SU-DHL-6 (cell line): ENCODE measurements around the gene CFAP99.

Source experiments
- H2AFZ ChIP-seq: fragments of 200-600 bp; sonication (generic); 2 replicates; pipeline ENCODE4 v1.6.1; 2014; ENCODE audit warnings: low read depth, mild to moderate bottlenecking, moderate library complexity, mixed read lengths, antibody characterized with exemption, low read length; ENCODE audit not compliant: severe bottlenecking
- H3F3A ChIP-seq: fragments of 200-600 bp; shearing (Covaris generic); 2 replicates; pipeline ENCODE4 v1.6.0; 2016; ENCODE audit warnings: antibody characterized with exemption, mild to moderate bottlenecking; ENCODE audit not compliant: insufficient read depth
- H3K27ac ChIP-seq: fragments of 200-600 bp; sonication (generic); 2 replicates; pipeline ENCODE4 v1.5.1; 2016; ENCODE audit warnings: low read depth, mild to moderate bottlenecking, low read length, moderate library complexity, mixed read lengths
- H3K27me3 ChIP-seq: fragments of 200-600 bp; sonication (generic), shearing (Covaris generic); 2 replicates; pipeline ENCODE4 v1.6.0; 2014; ENCODE audit warnings: mild to moderate bottlenecking, low read length
- H3K36me3 ChIP-seq: fragments of 200-600 bp; sonication (generic); 2 replicates; pipeline ENCODE4 v1.6.1; 2014; ENCODE audit warnings: mild to moderate bottlenecking, low read length, mixed read lengths
- H3K4me2 ChIP-seq: fragments of 300-600, 200-600 bp; shearing (Covaris generic), sonication (generic); 2 replicates; pipeline ENCODE4 v1.6.0; 2014; ENCODE audit warnings: low read length, low read depth, mild to moderate bottlenecking; ENCODE audit not compliant: poor library complexity, severe bottlenecking
- H3K4me3 ChIP-seq: fragments of 200-600 bp; sonication (generic); 2 replicates; pipeline ENCODE4 v1.5.1; 2014; ENCODE audit warnings: antibody characterized with exemption, low read length, mild to moderate bottlenecking, mixed read lengths; ENCODE audit not compliant: insufficient read depth, poor library complexity, severe bottlenecking
- H3K79me2 ChIP-seq: fragments of 200-600 bp; sonication (generic); 2 replicates; pipeline ENCODE4 v1.6.1; 2014; ENCODE audit warnings: mild to moderate bottlenecking, low read length, moderate library complexity; ENCODE audit not compliant: insufficient read depth
- H3K9ac ChIP-seq: fragments of 200-600 bp; sonication (generic); 2 replicates; pipeline ENCODE4 v1.7.0; 2014; ENCODE audit warnings: mild to moderate bottlenecking, low read length
- H3K9me2 ChIP-seq: fragments of 200-600 bp; sonication (generic); replicated peaks from 2 replicates; pipeline ENCODE4 v1.6.1; 2014; ENCODE audit warnings: low read length; ENCODE audit not compliant: insufficient read depth
- H3K9me3 ChIP-seq: fragments of 200-600 bp; sonication (generic); 2 replicates; pipeline ENCODE4 v1.6.1; 2014; ENCODE audit warnings: low read length, mixed read lengths; ENCODE audit not compliant: insufficient read depth
- H4K20me1 ChIP-seq: fragments of 200-600 bp; sonication (generic); 2 replicates; pipeline ENCODE4 v1.6.1; 2014; ENCODE audit warnings: low read depth, mild to moderate bottlenecking, antibody characterized with exemption, low read length, moderate library complexity, mixed read lengths
- EZH2phosphoT487 ChIP-seq: fragments of 200-600 bp; sonication (generic), shearing (Covaris generic); conservative IDR thresholded peaks from 2 replicates; pipeline ENCODE4 v1.6.1; 2018; ENCODE audit warnings: mild to moderate bottlenecking, antibody characterized with exemption, low read length, moderate library complexity, mixed read lengths
- TF ChIP-seq, protein P1 (sequence below): fragments of 200-600 bp; sonication (generic); IDR thresholded peaks from one replicate; pipeline ENCODE4 v1.5.1; 2017; ENCODE audit warnings: antibody characterized with exemption, mild to moderate bottlenecking, low read length, moderate library complexity; ENCODE audit not compliant: insufficient read depth, poor library complexity, severe bottlenecking

CFAP99 gene

GRCh38 chr4:2424581-2424980 lies 5.8 kb downstream of the CFAP99 start:
- H3F3A ChIP-seq = no peaks in the 10 kb centered on the region
- H4K20me1 ChIP-seq = no peaks in the 10 kb centered on the region
- H3K9ac ChIP-seq = no peak overlapping the region
- no peak overlapping the region for H3K4me2 ChIP-seq
- TF ChIP-seq EZH2phosphoT487 = no peak
- no peak overlapping the region for H3K4me3 ChIP-seq
- H3K9me3 ChIP-seq = no peaks in the 10 kb centered on the region
- no peaks in the 10 kb centered on the region for H3K9me2 ChIP-seq
- no peaks in the 10 kb centered on the region for H3K27me3 ChIP-seq
- H3K79me2 ChIP-seq = no peaks in the 10 kb centered on the region
- H3K27ac ChIP-seq = no peak overlapping the region
- H2AFZ ChIP-seq = no peak overlapping the region
- H3K36me3 ChIP-seq = no peaks in the 10 kb centered on the region

DNA sequence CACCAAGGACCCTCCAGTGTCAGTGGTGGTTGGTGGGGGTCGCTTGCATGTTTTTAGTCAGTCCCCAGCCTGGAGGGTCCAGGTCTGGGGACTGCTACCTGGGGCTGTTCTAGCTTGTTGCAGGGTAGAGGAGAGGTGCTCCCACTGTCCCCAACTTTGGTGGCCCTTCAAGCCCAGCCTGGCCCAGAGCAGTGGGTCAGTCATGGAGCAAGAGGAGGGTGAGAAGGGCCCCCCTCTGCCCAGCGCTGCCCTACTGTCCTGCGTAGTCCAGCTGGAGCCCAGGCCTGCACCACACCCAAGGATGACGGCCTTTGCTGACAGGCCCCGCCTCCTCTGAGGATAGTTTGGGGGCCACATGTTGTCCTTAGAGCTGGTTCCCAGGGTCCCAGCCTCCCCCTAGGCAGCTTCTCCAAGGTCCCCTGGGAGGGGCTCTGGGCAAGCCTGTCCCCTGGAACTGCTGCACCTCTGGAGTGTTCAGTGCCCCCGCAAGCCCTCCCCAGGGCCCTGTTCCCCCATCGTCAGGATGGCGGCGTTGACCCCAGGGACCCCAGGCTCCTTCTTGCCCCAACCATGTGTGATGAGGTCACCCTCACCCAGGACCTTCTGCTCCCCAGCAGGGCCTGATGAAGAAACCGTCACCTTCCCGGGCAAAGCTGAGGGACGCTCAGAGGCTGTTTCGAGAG lies 6.8 kb downstream of the CFAP99 start:
- Histone ChIP-seq H3K9ac (no peak overlapping the region), H3K27ac (no peak overlapping the region), H2AFZ (no peak overlapping the region), H3K9me2 (no peaks in the 10 kb centered on the region), H3K4me3 (no peak overlapping the region), H4K20me1 (no peaks in the 10 kb centered on the region), H3K79me2 (no peaks in the 10 kb centered on the region), H3K27me3 (no peaks in the 10 kb centered on the region), H3K36me3 (no peaks in the 10 kb centered on the region), H3K9me3 (no peaks in the 10 kb centered on the region), H3F3A (no peaks in the 10 kb centered on the region), H3K4me2 (no peak overlapping the region)
- TF ChIP-seq EZH2phosphoT487 = no peak
- TF ChIP-seq, protein P1, sequence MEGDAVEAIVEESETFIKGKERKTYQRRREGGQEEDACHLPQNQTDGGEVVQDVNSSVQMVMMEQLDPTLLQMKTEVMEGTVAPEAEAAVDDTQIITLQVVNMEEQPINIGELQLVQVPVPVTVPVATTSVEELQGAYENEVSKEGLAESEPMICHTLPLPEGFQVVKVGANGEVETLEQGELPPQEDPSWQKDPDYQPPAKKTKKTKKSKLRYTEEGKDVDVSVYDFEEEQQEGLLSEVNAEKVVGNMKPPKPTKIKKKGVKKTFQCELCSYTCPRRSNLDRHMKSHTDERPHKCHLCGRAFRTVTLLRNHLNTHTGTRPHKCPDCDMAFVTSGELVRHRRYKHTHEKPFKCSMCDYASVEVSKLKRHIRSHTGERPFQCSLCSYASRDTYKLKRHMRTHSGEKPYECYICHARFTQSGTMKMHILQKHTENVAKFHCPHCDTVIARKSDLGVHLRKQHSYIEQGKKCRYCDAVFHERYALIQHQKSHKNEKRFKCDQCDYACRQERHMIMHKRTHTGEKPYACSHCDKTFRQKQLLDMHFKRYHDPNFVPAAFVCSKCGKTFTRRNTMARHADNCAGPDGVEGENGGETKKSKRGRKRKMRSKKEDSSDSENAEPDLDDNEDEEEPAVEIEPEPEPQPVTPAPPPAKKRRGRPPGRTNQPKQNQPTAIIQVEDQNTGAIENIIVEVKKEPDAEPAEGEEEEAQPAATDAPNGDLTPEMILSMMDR = no peak

DNA sequence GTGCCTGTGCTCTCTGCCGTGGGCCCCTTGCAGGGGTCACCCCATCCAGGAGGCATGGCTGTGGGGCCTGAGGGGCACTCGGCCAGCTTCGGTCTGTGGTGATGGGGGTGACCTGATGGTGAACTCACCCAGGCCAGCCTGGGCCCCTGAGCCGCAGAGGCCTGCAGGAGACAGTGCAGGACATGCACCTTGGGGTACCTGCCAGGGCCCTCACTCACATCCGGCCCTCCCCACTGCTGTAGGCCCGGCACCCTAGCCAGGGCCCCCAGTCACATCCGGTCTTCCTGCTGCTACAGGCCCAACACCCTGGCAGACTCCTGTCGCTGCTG lies 7.3 kb downstream of the CFAP99 start:
- no peak overlapping the region for H3K9ac ChIP-seq

DNA sequence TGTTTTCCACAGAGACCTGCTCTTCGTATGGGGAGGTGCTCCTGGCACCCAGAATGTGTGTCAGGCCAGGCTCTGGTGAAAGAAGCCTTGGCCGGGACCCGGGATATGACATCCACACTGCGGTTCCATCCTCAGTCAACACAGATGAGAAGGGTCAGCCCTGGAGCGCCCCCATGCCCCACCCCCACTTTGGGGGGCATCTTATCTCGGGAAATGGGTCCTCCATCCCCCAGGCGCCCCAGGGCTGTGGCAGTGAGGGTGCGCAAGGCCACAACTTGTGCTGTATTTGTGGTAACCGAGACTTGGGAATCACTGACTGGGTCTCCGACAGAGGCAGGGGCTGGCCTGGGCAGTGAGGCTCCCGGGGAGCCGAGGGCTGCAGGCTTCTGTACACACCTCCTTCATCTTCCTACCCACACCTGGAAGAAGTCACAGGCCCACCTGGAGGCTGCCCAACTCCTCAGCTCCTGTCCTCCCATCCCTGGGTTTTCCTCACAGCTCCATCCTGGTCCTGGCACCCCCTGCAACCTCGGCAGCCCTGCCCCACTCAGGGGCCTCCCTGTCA lies 8.0 kb downstream of the CFAP99 start:
- H3K27me3 ChIP-seq = no peaks in the 10 kb centered on the region
- no peaks in the 10 kb centered on the region for H3K9me2 ChIP-seq
- no peaks in the 10 kb centered on the region for H3K79me2 ChIP-seq
- no peaks in the 10 kb centered on the region for H3F3A ChIP-seq
- no peaks in the 10 kb centered on the region for H3K36me3 ChIP-seq
- no peak overlapping the region for H3K9ac ChIP-seq
- no peaks in the 10 kb centered on the region for H4K20me1 ChIP-seq
- H3K4me3 ChIP-seq = no peak overlapping the region
- no peaks in the 10 kb centered on the region for H3K9me3 ChIP-seq
- no peak for TF ChIP-seq EZH2phosphoT487
- TF ChIP-seq, protein P1 = no peak
- no peak overlapping the region for H3K27ac ChIP-seq
- H2AFZ ChIP-seq = no peak overlapping the region
- no peak overlapping the region for H3K4me2 ChIP-seq

More for the DNA sequence above, 7.3 kb downstream of the CFAP99 start:
- Histone ChIP-seq H3K27ac (no peak overlapping the region), H2AFZ (no peak overlapping the region), H3K9me3 (no peaks in the 10 kb centered on the region), H3K36me3 (no peaks in the 10 kb centered on the region), H3K4me3 (no peak overlapping the region), H3K9me2 (no peaks in the 10 kb centered on the region), H4K20me1 (no peaks in the 10 kb centered on the region), H3F3A (no peaks in the 10 kb centered on the region), H3K27me3 (no peaks in the 10 kb centered on the region), H3K4me2 (no peak overlapping the region), H3K79me2 (no peaks in the 10 kb centered on the region)
- TF ChIP-seq, protein P1 = no peak
- TF ChIP-seq EZH2phosphoT487 = no peak
